H1 (cell line): Measurements from ENCODE around the gene NEGR1.

Experiments used
- BCL11A ChIP-seq, 2 experiments: IDR thresholded peaks; one replicate each; pipeline ENCODE4 v1.6.1; 2011; ENCODE audit warnings: low read depth in 2 of 2, low read length in 2 of 2, mild to moderate bottlenecking in 2 of 2
- CHD2 ChIP-seq: IDR thresholded peaks from 2 replicates; pipeline ENCODE4 v1.6.1; 2012; ENCODE audit warnings: low read length, improper control_type of control experiment
- CTCF ChIP-seq, 3 experiments: IDR thresholded peaks; 1 replicate in 2 of 3; 2 replicates in 1 of 3; pipeline versions ENCODE4 v1.5.1 to v1.6.1; 2011; ENCODE audit warnings: low read length in 3 of 3, mild to moderate bottlenecking in 3 of 3, inconsistent platforms in 2 of 3, low read depth in 1 of 3, moderate library complexity in 1 of 3; ENCODE audit not compliant: insufficient read depth in 1 of 3; ENCODE audit errors: control extremely low read depth in 1 of 3
- EP300 ChIP-seq, 2 experiments: IDR thresholded peaks; 1 replicate in 1 of 2; 2 replicates in 1 of 2; pipeline ENCODE4 v1.6.1; 2011 to 2012; ENCODE audit warnings: low read depth in 2 of 2, low read length in 2 of 2, mild to moderate bottlenecking in 2 of 2, borderline replicate concordance in 1 of 2, inconsistent platforms in 1 of 2, moderate library complexity in 1 of 2
- MAX ChIP-seq: IDR thresholded peaks from 2 replicates; pipeline ENCODE4 v1.6.1; 2012; ENCODE audit warnings: inconsistent platforms
- POLR2A ChIP-seq, 2 experiments: IDR thresholded peaks; 1 replicate in 1 of 2; 2 replicates in 1 of 2; pipeline ENCODE4 v1.6.1; 2011; ENCODE audit warnings: low read depth in 2 of 2, low read length in 2 of 2, mild to moderate bottlenecking in 2 of 2; ENCODE audit errors: control extremely low read depth in 1 of 2
- RXRA ChIP-seq: IDR thresholded peaks from 2 replicates; pipeline ENCODE4 v1.6.1; 2011; ENCODE audit warnings: low read depth, mild to moderate bottlenecking, low read length, moderate library complexity; ENCODE audit not compliant: insufficient read depth
- SP1 ChIP-seq: IDR thresholded peaks from 2 replicates; pipeline ENCODE4 v1.6.1; 2011; ENCODE audit warnings: low read depth, low read length
- SUZ12 ChIP-seq: fragments of 200-600 bp; sonication (generic); IDR thresholded peaks from 2 replicates; pipeline ENCODE4 v1.6.1; 2012; ENCODE audit warnings: mild to moderate bottlenecking, inconsistent platforms, low read length, moderate library complexity, mixed read lengths
- TBP ChIP-seq: IDR thresholded peaks from 2 replicates; pipeline ENCODE4 v1.6.1; 2011; ENCODE audit warnings: low read depth, low read length, improper control_type of control experiment
- TEAD4 ChIP-seq: IDR thresholded peaks from 2 replicates; pipeline ENCODE4 v1.6.1; 2012; ENCODE audit warnings: low read depth, low read length, inconsistent platforms, mixed read lengths

DNA sequence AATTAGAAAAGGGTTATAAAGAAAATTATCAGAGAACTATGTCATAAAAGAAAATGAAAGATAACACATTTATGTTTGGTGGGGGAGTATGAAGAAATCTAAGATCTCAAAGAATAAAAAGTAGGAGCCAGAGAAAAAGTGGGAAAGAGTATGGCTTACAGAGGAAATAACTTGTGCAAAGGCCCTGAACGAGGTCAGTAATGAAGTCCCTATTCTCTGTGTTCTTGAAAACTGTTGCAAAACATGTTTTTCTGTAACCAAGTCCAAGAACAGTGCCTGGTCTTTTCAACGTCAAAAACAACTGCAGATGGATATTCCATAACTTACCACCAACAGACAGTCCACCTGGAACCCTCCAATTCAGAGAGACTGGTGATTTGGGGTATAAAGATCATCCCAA, 188.1 kb downstream of the NEGR1 start:
- TF ChIP-seq SP1 (no peak), CTCF (IDR thresholded peaks at IDR 0.05; ENCODE audit: control extremely low read depth in 1 of 3, insufficient read depth in 1 of 3, low read depth in 1 of 3, low read length in 3 of 3) (no peak), CHD2 (no peak), TBP (no peak), SUZ12 (no peak), EP300 (IDR thresholded peaks at IDR 0.05; ENCODE audit: borderline replicate concordance in 1 of 2, low read depth in 2 of 2, low read length in 2 of 2) (no peak), TEAD4 (no peak), MAX (no peak), POLR2A (IDR thresholded peaks at IDR 0.05; ENCODE audit: control extremely low read depth in 1 of 2, low read depth in 2 of 2, low read length in 2 of 2) (no peak), BCL11A (IDR thresholded peaks at IDR 0.05; ENCODE audit: low read depth in 2 of 2, low read length in 2 of 2) (no peak), RXRA (no peak)
